GM19351 (cell line): ENCODE data around the gene FOXJ3.

Experiments used
- ATAC-seq: cut with Tn5 transposase; IDR thresholded peaks from one replicate; pipeline ENCODE4 v1.9.1; 2021; ENCODE audit warnings: mild to moderate bottlenecking, moderate library complexity; ENCODE audit not compliant: unreplicated experiment

Gene FOXJ3

DNA sequence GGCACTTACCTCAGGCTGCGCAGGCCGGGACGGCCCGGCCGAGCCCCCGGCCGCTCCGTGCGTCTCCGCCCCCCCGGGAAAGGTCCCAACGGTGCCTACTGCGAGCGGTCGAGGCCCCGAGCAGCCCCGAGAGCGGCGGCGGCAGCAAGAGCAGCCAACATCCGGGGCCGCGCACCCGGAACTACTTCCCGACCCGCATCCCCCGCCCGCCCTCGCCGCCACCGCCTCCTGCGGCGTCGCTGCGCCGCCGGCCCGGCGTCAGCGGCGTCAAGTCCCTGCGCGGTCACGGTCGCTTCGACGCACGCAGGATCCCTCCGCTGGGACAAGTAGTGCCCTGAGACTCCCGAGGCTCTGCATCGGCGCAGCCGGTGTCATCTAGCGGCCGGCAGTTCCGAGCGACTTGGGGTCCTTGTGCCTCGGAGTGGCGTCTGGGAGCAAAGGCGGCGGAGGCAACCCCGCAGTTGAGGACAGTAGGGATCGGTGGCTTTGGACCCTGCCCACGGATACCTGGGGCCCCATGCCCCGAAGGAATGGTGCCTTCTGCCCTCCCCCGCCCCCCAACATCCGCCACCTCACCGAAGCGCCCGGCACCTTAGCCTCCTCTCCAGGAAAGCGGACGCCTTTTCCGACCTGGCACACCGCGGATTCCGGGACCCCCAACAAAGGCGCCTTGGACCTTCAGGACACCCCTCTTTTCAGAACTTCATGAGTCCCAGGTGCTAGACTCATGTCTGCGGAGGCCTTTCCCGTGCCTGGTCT lies at the start of gene FOXJ3:
TSS of gene FOXJ3 (minus strand) at position 186 of the 759 bp plus-strand sequence. CDS start 24,142 bp downstream, outside the sequence.
- peak; percentile 70 for ATAC-seq

GRCh38 chr1:42381280-42381673 lies 46.2 kb upstream of the FOXJ3 start:
- no peak for ATAC-seq

DNA sequence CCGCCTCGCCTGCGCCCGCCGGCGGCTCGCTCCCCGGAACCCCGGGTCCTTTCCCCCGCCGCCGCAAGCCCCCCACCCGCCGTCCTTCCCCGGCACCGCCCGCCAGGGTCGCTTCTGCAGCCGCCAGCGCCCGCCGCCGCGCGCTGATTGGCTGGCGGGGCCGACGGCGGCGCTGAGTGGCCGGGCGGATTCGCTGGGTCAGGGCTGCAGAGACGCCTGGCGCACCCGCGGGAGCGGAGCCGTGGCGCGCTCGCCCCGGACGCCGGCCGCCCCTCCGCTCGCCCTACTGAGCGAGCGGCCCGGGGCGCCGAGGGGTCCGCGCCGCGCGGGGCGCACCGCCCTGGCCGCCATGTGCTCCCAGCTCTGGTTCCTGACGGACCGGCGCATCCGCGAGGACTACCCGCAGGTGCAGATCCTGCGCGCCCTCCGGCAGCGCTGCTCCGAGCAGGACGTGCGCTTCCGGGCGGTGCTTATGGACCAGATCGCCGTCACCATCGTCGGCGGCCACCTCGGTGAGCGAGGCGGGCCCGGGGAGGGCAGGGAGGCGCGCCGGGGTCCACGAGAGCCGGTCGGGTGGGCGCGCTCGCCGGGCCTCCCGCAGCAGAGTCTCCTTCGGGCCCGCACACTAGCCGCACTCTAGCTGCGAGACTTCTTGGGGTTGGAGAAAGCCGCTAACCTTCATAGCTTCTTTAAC lies 45.7 kb upstream of the FOXJ3 start, which contains the start of gene RIMKLA:
TSS of gene RIMKLA (plus strand) at position 207 of the 694 bp plus-strand sequence. CDS start at position 350, 143 bp downstream.
- peak; percentile 87 for ATAC-seq

DNA sequence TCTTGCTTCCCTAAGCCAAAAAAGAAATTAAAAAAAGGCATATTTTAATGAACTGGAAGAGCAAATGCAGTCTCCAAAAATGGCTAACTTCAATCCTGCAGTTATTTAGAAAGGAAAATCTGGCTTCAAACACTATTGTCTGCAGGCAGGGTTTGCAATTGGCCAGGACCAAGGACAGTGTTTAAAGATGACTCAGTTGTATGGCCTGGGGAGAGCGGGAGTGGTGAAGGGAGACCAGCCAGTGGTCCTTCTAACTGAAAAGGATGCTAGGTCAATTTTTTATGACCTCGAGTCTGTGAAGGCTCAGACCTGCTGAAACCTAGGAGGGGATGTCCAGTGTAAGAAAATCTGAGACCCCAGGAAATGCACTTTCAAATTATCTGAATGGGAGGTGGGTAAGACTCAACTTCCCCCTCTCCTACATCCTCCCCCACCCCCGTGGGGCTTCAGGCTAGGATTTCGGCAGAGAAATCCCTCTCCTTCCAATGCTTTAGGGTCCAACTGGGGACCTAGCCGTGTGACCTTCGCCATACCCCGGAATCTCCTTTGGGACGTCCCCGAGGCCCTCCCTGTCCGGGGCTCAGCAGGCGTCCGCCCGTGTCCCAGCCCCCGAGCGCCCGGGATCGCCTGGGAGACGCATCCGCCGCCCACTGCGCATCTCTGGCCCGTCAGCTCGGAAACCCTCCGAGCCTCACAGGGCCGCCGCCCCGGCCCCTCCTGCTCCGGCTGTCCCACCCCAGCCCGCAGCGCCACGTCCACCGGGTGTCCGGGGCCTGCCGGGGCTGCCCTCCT lies 45.0 kb upstream of the FOXJ3 start:
- ATAC-seq = peak; percentile 42

DNA sequence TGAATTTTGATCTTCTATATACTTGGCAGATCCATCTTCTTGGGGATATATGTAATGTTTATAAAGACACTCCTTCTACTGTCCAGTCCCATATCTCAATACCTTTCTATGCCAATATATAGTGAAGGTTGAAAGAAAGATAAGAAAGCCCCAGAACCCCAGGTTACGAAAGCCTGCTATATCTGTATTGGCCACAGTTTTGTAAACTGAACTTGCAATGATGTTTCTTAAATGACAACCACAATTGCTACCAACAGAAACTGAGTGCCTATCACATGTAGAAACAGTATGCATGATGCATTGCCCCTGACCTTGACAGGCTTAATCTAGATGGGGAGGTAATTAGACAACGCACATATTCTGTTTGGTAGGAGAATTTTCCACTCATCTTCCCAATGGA lies 37.8 kb upstream of the FOXJ3 start:
- ATAC-seq = no peak

GRCh38 chr1:42370876-42371549 lies 36.0 kb upstream of the FOXJ3 start:
- ATAC-seq = no peak

GRCh38 chr1:42369471-42369870 lies 34.4 kb upstream of the FOXJ3 start:
- no peak for ATAC-seq

DNA sequence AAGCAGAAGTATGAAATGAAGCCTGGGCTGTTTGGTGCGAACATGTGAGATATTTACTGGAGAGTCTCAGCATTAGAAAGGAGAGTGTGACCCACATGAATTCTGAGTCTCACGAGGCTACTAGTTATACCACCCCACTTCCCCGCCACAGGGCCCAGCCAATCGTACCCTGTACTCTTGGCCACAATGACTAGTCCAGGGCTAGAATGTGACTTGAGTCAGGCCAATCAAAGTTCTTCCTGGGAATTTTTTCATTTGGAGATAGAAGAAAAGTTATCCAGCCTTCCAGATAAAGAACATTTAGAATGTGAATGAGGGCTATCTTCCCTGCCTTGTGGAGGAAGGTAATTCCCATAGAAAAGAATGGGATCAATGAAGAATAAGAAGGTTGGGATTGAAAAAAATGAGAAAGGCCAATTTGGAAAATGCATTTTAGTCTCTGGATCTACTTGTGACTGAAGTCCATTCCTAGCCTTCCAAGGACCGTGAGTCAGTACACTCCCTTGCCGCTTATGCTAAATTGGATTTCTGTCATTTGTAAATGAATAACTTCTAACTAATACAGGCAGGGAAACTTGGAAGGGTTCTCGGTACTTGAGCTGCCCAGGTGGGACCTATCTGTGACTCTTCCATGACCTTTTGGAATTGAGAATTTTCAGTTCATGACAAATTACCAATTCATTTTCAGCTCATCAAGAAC lies 33.2 kb upstream of the FOXJ3 start:
- no peak for ATAC-seq

DNA sequence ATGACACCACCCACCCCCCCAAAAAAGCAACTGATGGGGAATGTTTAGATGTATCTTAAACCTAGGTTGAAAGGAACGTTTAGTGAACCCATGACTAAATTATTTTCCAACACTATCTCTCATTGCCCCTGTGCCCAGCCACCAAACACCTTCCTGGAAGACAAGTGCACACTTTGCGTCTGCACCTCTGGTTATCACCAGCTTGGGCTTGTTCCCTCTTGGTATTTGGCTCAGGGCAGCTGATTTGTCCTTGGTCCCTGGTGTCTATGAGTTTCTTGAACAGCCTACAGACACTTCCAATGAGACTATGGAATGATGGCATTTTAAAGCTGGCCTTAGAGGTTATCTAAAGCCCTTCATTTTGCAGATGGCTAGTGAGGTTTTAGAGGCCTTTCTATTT lies 30.1 kb upstream of the FOXJ3 start:
- no peak for ATAC-seq

GRCh38 chr1:42364542-42364941 lies 29.5 kb upstream of the FOXJ3 start:
- no peak for ATAC-seq

- ATAC-seq = no peak
Measured at GRCh38 chr1:42364089-42364488, 29.1 kb upstream of the FOXJ3 start.

DNA sequence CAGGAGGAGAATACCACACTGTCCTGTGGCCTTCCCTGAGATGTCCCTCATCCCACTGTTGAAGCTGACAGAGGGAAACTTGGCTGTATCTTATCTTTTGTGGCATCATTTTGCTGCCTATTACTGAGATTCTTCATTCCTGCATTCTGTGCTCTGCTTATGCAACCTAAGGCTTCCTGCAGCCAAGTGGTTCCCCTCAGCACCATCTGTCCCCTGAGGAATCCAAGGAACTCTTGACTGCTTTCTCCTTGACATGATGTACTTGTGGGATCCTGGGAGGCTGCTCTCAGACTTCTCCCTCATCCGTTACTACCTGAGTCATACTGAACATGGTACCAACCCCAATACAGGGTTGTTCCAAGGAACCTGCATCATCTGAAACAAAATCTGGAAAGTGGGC lies 24.4 kb upstream of the FOXJ3 start:
- no peak for ATAC-seq

- ATAC-seq = peak; percentile 69
Measured at GRCh38 chr1:42358791-42359190, 23.8 kb upstream of the FOXJ3 start.

DNA sequence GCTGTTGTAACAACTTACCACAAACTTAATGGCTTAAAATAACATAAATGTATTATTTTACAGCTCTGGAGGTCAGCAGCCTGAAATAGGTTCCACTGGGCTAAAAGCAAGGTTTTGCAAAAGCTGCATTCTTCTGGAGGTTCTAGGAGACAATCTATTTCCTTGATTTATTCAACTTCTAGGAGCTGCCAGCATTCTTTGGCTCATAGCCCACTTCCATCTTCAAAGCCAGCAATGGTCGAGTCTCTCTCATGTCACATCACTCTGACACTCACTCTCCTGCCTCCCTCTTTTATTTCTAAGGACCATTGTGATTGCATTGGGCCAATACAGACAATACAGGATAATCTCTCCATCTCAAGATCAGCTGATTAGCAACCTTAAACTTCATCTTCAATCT lies 15.1 kb upstream of the FOXJ3 start:
- ATAC-seq = no peak

- no peak for ATAC-seq
Measured at GRCh38 chr1:42348498-42348897, 13.5 kb upstream of the FOXJ3 start.

- ATAC-seq = no peak
Measured at GRCh38 chr1:42343049-42343448, 8.0 kb upstream of the FOXJ3 start.

DNA sequence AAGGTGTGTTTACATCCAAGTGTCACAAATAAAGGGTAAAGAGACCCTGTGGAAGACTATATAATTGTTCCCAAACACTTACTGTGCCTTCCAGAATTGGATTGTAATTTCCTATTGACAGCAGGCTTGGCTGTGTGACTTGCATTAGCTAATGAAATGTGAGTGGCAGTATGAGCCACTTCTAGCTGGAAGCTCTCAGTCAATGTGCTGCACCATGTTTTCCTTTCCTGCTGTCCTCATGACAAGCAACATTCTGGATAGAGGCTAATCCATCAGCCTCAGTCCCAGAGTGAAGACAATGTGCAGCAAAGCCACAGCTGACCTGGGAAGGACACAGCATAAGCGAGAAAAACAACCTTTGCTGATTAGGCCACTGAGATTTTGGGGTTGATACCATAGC lies 5.9 kb upstream of the FOXJ3 start:
- ATAC-seq = no peak

GRCh38 chr1:42340093-42340492 lies 5.1 kb upstream of the FOXJ3 start:
- no peak for ATAC-seq

GRCh38 chr1:42336978-42337377 lies 1.9 kb upstream of the FOXJ3 start:
- no peak for ATAC-seq

DNA sequence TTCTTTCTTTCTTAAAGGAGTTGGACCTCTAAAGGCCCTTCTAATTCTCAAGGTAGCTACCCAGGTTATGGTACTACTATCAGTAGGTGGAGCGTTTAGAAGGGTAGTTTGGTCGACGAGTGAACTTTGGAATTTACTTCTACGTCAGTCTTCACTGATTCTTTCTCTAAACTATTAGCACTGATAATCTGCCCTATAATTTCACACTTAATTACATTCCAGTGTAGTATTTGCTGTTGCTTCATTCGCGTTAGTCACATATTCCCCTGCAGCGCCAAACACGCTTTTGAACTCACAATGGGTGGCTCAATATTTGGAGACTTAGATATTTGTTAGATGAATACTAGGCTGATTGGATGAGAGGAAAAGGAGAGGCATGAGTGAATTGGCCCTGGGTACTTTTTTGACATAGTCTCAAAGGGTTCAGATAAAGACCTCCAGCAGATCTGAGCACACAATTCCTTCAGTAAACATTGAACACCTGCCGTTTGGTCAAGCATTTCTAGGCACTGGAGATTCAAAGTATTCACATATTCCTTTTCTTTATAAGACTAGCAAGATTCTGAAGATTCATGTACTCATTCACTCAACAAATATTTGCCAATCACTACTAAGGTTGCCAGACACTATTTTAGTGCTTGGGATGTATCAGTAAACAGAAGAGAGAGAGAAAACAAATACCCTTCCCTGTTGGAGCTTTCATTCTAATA lies 929 bp upstream of the FOXJ3 start:
- peak; percentile 4 for ATAC-seq
